ENCODE data around the gene TACC3. TPM values are rescaled to one million over a fixed set of nuclear protein-coding genes. Genes with fewer than 3 reads are reported as not detected.
A peak's percentile ranks its signal among the peaks of the same experiment; 100 is the strongest.

The TACC3 gene
- total RNA-seq, 3 donors from 2014 or later, result 4.1 to 7.8 (median 4.9) TPM

DNA sequence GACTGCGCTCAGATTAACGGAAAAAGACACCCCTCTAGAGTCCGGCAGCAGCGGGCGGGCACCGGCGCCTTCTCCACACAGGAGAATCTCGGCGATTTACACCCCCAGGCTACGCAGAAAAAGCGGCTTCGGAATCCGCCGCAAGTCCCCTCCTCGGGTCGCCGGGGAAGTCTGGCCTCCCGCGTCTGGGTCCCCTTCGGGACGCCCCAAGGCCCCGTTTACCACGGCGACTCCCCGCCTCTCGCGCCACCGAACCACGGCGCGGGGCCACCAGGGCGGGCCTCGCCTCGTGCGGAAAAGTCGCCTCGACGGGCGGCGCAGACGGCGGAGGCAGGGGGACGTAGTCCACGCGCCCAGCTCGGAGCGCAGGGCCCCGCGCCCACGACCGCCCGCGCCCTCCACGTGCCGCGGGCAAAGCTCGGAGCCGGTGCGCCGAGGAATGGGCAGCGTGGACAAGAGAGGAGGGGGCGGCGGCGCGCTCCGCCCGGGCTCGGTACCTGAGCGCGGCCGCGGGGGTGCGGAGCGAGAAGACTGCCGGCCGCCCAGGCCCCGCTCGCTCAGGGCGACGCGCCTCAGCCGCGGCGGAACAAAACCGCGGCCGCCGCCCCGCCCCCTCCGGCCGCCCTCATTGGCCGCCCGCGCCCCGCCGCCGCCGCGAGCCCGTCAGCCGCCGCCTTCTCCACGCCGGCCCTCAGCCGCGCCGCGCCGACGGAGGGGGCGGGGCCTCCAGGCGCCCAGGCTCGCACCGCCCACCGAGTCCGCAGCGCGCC, 37.4 kb upstream of the TACC3 start, which contains the start of gene FAM53A:
TSS of gene FAM53A (minus strand) at position 578 of the 770 bp plus-strand sequence. CDS start 15,572 bp downstream, outside the sequence.
- intact Hi-C loops (cut with DNase I; ENCODE audit: low total_unique reads), result no loop called here
- H3K36me3 ChIP-seq, result no peaks in the 10 kb centered on the region
- H3K4me3 ChIP-seq, result peak within 1 kb of the TSS; percentile 61 to 81 (median 74)
- H3K27me3 ChIP-seq, result no peaks in the 10 kb centered on the region
- TF ChIP-seq, protein P1, sequence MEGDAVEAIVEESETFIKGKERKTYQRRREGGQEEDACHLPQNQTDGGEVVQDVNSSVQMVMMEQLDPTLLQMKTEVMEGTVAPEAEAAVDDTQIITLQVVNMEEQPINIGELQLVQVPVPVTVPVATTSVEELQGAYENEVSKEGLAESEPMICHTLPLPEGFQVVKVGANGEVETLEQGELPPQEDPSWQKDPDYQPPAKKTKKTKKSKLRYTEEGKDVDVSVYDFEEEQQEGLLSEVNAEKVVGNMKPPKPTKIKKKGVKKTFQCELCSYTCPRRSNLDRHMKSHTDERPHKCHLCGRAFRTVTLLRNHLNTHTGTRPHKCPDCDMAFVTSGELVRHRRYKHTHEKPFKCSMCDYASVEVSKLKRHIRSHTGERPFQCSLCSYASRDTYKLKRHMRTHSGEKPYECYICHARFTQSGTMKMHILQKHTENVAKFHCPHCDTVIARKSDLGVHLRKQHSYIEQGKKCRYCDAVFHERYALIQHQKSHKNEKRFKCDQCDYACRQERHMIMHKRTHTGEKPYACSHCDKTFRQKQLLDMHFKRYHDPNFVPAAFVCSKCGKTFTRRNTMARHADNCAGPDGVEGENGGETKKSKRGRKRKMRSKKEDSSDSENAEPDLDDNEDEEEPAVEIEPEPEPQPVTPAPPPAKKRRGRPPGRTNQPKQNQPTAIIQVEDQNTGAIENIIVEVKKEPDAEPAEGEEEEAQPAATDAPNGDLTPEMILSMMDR (IDR thresholded peaks at IDR 0.05), result peak in 1 of 3 donors; percentile 14
- no peak for TF ChIP-seq POLR2A (IDR thresholded peaks at IDR 0.05)
- no peaks in the 10 kb centered on the region for H3K9me3 ChIP-seq
- peak within 1 kb of the TSS; percentile 78 to 80 for H3K27ac ChIP-seq
- H3K4me1 ChIP-seq, result no peaks in the 10 kb centered on the region
- peak in 1 of 2 donors; percentile 89 for DNase-seq (ENCODE audit: low spot score in 2 of 2)

DNA sequence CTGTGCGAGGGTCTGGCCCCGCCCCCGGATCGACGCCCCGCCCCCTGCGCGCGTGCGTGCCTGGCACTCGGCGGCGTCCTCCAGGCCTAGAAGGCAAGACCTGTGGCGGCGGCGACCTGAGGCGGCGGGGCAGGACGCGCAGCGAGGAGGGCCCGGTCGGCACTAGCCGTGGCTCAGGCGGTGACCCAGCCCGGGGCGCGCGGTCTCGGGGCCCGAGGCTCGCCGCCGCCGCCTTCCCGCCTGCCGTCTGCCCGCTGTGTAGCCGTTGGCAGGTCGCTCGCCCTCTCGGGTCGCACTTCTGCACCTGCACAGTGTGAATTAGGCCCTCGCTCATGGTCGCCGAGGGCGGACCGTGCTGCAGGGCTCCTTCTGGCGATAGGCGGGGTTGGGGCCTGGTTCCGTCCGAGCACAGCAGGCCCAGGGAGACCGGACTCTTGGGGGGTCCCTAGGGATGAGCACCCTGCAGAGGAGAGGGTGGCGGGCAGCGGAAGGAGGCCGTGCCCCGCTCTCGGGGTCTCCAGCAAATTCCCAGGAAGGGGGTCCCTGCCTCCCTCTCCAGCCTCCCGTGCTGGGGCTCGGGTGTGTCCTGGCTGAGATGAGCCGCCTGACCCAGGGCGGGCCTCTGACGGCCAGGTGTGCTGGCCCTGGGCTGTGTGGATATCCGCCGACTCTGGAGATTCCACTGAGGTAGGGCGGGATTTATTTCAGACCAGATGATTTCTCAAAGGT, 36.7 kb upstream of the TACC3 start:
- TF ChIP-seq, protein P1 (IDR thresholded peaks at IDR 0.05), result no peak
- no peak for TF ChIP-seq POLR2AphosphoS5 (IDR thresholded peaks at IDR 0.05)
- no peaks in the 10 kb centered on the region for H3K36me3 ChIP-seq
- H3K27ac ChIP-seq, result peak overlapping the region; percentile 61 to 80
- H3K4me3 ChIP-seq, result peak overlapping the region; percentile 40 to 81 (median 74)
- H3K27me3 ChIP-seq, result no peaks in the 10 kb centered on the region
- H3K9me3 ChIP-seq, result no peaks in the 10 kb centered on the region
- intact Hi-C loops (cut with DNase I; ENCODE audit: low total_unique reads), result no loop called here
- DNase-seq (ENCODE audit: low spot score in 2 of 2), result peak in 1 of 2 donors; percentile 90
- no peaks in the 10 kb centered on the region for H3K4me1 ChIP-seq

DNA sequence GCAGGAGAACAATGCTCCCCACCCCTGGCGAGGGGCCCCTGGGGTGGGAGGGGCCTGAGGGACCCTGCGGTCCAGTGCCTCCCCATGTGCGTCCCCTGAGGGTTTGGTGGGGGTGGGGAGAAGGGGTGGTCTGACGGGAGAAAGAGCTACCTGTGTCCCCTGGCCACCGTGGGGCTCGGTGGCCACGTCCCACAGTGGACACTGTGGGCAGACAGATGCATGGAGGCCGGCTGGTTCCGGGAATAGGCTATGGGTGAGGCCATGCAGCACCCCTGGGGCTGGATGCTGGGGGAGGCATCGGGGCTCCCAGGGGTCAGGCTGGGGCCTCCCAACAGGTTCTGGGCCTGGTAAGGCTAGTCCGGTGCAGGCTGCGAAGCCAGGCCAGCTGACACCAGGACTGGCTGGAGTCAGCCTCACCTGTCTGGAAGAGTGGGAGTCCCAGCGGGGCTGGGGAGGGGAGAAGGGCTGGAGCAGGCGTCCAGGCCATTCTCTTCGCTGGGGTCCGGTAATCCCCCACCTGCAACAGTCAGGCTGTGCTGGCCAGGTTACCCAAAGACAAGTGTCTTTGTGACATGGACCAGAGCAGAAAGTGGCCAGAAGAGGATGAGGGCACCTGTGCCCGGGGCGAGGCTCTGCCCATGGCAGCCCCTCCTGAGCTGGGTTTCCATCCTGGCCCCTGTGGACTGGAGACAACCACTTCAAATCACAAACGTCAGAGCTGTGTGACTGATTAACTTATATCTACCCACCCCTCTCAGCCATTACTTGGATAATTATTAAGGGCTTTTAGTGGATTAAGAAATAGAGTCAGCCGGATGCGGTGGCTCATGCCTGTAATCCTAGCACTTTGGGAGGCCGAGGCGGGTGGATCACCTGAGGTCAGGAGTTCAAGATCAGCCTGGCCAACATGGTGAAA, 35.8 kb upstream of the TACC3 start:
- H3K27ac ChIP-seq, result peak overlapping the region; percentile 61 to 80
- no peaks in the 10 kb centered on the region for H3K36me3 ChIP-seq
- intact Hi-C loops (cut with DNase I; ENCODE audit: low total_unique reads), result no loop called here
- H3K9me3 ChIP-seq, result no peaks in the 10 kb centered on the region
- no peaks in the 10 kb centered on the region for H3K27me3 ChIP-seq
- DNase-seq (ENCODE audit: low spot score in 2 of 2), result no peak
- TF ChIP-seq, protein P1 (IDR thresholded peaks at IDR 0.05), result no peak
- TF ChIP-seq POLR2AphosphoS5 (IDR thresholded peaks at IDR 0.05) (no peak), POLR2A (IDR thresholded peaks at IDR 0.05) (no peak)
- no peaks in the 10 kb centered on the region for H3K4me1 ChIP-seq
- peak overlapping the region in 2 of 3 donors; percentile 74 to 81 for H3K4me3 ChIP-seq

DNA sequence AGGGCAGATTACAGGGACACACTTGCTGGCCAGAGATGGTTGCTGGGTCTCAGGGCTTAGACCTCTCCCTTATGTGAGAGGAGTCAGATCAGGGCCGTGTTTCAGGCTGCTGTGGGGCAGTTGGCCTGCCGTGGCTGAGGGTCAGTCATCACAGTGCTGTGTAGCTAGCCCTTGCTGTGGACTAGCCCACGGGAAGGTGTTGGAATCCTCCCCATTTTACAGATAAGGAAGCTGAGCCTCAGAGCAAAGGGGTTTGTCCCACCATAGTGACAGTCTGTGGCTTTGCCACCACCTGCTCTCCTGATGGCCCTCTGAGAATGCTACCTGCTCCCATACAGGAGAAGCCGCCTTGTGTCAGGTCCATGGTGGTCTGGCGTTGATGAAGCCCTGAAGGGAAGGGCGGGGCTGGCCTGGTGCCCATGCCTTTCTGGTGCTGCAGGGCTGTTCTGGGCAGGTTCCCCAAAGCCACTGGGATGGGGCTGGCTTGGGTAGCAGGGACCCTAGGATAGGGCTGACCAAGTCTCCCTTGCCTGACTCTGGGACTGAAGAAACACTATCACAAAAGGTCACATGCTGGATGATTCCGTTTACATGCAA, 34.8 kb upstream of the TACC3 start:
- no peaks in the 10 kb centered on the region for H3K4me1 ChIP-seq
- DNase-seq (ENCODE audit: low spot score in 2 of 2), result no peak
- no peaks in the 10 kb centered on the region for H3K27me3 ChIP-seq
- peak overlapping the region in 1 of 2 donors; percentile 12 for H3K27ac ChIP-seq
- no peaks in the 10 kb centered on the region for H3K9me3 ChIP-seq
- no peak overlapping the region for H3K4me3 ChIP-seq
- intact Hi-C loops (cut with DNase I; ENCODE audit: low total_unique reads), result no loop called here
- H3K36me3 ChIP-seq, result no peaks in the 10 kb centered on the region
- TF ChIP-seq POLR2A (IDR thresholded peaks at IDR 0.05) (no peak), POLR2AphosphoS5 (IDR thresholded peaks at IDR 0.05) (no peak)
- TF ChIP-seq, protein P1 (IDR thresholded peaks at IDR 0.05), result no peak
